HCT116 (cell line): ENCODE measurements around the gene DMD.

Experiments used
- CTCF ChIP-seq, 3 experiments: fragments of 200-600 bp in 1 of 3; sonication (generic) in 1 of 3; IDR thresholded peaks in 2 of 3; conservative IDR thresholded peaks in 1 of 3; 2 replicates each; pipeline ENCODE4 v1.5.1; 2012 to 2017; ENCODE audit warnings: low read depth in 2 of 3, low read length in 2 of 3, antibody characterized with exemption in 1 of 3, borderline replicate concordance in 1 of 3, control low read depth in 1 of 3, mild to moderate bottlenecking in 1 of 3, mixed read lengths in 1 of 3, mixed run types in 1 of 3, moderate library complexity in 1 of 3; ENCODE audit not compliant: insufficient read depth in 1 of 3
- EZH2 ChIP-seq: fragments of 200-600 bp; sonication (generic); IDR thresholded peaks from 2 replicates; pipeline ENCODE4 v1.6.1; 2017; ENCODE audit warnings: antibody characterized with exemption, mixed run types
- FOSL1 ChIP-seq: IDR thresholded peaks from 2 replicates; pipeline ENCODE4 v1.6.1; 2012; ENCODE audit warnings: low read depth
- POLR2A ChIP-seq: IDR thresholded peaks from 2 replicates; pipeline ENCODE4 v1.7.0; 2011; ENCODE audit warnings: borderline replicate concordance; ENCODE audit not compliant: insufficient read depth, insufficient read length; ENCODE audit errors: extremely low read depth
- POLR2AphosphoS5 ChIP-seq: IDR thresholded peaks from 2 replicates; pipeline ENCODE4 v1.6.1; 2011; ENCODE audit warnings: mild to moderate bottlenecking, low read depth, low read length, moderate library complexity
- RAD21 ChIP-seq: IDR thresholded peaks from 2 replicates; pipeline ENCODE4 v1.6.1; 2012; ENCODE audit warnings: low read depth, mild to moderate bottlenecking
- REST ChIP-seq: IDR thresholded peaks from 2 replicates; pipeline ENCODE4 v1.6.1; 2012; ENCODE audit warnings: low read depth
- YY1 ChIP-seq: IDR thresholded peaks from 2 replicates; pipeline ENCODE4 v1.6.1; 2011; ENCODE audit warnings: low read length, low read depth, moderate library complexity, mild to moderate bottlenecking; ENCODE audit not compliant: insufficient replicate concordance; ENCODE audit errors: extremely low read depth

GRCh38 chrX:33198561-33199279 is 12.6 kb downstream of the DMD start:
- no peak for TF ChIP-seq CTCF (IDR thresholded peaks at IDR 0.05 in 2 of 3, conservative IDR thresholded peaks at IDR 0.05 in 1 of 3; ENCODE audit: borderline replicate concordance in 1 of 3, insufficient read depth in 1 of 3, low read depth in 2 of 3, low read length in 2 of 3)
- no peak for TF ChIP-seq POLR2A
- TF ChIP-seq YY1, result no peak
- TF ChIP-seq EZH2, result no peak
- TF ChIP-seq POLR2AphosphoS5, result no peak
- TF ChIP-seq RAD21, result no peak
- no peak for TF ChIP-seq FOSL1
- TF ChIP-seq REST, result no peak
